HG02678 (cell line): ENCODE data around the gene GIPR.
"Not testable (repeated sequence)": the region's sequence is repeated elsewhere in the genome, so short reads cannot be mapped to it uniquely, and the experiment has no call there.

Source experiments
- ATAC-seq: cut with Tn5 transposase; IDR thresholded peaks from one replicate; pipeline ENCODE4 v1.9.1; 2021; ENCODE audit warnings: mild to moderate bottlenecking, moderate library complexity; ENCODE audit not compliant: unreplicated experiment

GIPR gene, protein sequence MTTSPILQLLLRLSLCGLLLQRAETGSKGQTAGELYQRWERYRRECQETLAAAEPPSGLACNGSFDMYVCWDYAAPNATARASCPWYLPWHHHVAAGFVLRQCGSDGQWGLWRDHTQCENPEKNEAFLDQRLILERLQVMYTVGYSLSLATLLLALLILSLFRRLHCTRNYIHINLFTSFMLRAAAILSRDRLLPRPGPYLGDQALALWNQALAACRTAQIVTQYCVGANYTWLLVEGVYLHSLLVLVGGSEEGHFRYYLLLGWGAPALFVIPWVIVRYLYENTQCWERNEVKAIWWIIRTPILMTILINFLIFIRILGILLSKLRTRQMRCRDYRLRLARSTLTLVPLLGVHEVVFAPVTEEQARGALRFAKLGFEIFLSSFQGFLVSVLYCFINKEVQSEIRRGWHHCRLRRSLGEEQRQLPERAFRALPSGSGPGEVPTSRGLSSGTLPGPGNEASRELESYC

DNA sequence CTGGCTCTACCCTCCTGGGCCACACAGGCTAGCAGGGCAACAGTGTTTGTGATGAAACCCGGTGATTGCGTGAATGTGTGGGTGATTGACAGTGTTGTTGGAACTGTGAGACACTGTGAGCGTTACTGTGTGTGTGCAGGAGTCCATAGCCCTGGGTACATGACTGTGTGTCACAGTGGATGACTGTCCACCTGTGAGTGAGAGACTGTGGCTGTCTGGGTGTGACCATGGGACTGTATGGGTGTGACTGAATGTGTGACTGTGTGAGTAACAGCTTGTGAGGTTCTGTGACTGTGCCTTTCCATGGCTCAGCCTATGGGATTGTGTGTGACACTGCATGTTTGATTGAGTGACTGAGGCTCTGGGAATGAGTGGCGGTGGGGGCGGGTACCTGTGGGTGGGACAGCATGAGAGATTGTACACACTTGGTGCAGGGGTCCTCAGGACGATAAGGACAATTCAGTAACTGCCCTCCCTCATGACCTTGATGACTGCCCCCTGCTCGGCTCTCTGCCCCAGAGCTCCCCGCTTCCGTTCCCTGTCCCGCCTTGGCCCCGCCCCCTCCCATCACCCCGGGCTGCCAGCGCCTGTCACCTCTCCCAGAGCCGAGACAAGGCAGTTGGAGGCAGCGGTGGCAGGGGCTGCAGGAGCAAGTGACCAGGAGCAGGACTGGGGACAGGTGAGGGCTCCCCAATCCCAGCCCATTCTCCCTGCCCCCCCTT, at the start of gene GIPR:
Gene GIPR (plus strand): TSS at position 602 of the 722 bp plus-strand sequence. CDS start 1,300 bp downstream, outside the sequence.
- ATAC-seq, result no peak

DNA sequence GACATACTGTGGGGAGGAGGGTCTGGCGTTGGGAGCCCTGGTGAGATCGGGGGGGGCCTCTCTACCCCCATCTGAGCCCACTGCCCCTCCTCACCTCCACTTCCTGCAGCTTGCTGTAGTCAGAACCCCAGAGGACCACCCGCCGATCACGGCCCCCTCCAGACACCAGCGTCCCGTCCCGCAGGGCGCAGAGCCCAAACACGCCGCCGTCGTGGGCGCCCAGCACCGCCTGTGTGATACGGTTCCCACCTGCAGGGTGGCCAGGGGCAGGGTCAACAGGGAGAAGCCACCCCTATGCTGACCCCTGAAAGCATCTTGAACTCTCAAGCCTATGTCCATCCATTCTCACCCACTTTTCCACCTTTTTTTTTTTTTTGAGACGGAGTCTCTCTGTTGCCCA, 46.6 kb upstream of the GIPR start:
- ATAC-seq, result no peak

DNA sequence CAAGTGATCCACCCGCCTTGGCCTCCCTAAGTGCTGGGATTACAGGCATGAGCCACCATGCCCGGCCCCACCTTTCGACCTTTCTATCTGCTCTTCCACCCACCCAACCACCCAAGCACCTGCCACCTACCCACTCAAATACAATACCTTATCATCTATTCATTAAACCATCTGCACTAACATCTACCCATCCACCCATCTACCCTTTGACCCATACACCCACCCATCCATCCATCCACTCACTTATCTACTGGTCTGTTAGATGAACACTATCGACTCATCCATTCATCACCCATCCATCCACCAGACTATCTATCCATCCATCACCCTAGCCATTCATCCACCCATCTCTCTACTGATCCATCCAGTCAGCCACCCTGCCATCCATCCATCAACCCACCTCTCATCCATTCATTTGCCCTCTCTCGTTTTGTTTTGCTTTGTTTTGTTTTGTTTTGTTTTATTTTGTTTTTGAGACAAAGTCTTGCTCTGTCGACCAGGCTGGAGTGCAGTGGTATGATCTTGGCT, 46.0 kb upstream of the GIPR start:
- no peak for ATAC-seq

DNA sequence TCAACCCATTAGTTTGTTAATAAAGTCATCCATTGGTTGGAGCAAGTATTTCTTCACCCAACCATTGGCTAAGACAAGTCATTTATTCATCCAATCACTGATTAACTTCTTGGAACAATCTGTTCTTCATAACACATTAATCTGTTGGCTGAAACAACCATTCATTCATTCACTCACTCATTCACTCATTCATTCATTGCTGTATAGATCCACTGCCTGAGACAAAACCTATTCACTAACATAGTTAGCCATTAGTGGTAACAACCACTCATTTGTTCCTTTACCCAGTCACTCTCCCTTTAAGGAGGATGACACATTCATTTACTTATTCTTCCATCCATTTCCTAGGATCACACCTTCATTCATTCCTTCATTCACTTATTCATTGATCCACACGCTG, 44.0 kb upstream of the GIPR start:
- no peak for ATAC-seq

DNA sequence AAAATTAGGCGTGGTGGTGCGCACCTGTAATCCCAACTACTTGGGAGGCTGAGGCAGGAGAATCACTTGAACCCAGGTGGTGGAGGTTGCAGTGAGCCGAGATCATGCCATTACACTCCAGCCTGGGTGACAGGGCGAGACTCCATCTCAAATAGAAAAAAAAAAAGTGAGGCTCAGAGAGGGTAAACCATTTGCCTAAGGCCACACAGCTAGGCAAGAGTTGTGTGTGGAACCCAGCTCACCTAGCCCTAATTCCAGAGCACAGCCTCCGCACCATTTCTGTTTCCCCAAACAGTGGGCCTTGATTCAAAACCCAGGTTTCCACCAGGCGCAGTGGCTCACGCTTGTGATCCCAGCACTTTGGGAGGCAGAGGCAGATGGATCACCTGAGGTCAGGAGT, 39.8 kb upstream of the GIPR start:
- ATAC-seq, result not testable (repeated sequence)

DNA sequence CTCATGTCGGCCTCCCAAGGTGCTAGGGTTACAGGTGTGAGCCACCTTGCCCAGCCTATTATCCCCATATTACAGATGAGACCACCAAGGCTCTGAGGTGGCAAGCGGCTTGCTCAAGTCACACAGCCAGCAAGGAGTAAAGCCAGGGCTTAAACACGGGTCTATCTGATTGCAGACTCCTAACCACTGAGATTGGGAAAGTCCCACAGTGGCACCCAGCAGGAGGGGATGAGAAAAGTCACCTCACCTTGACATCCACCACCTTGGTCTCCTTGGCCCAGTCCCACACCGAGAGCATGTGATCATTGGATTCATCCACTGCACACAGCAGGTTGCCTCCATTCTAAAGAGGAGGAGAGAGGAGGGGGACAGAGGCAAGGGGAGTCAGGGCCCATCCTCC, 38.3 kb upstream of the GIPR start:
- ATAC-seq, result no peak

DNA sequence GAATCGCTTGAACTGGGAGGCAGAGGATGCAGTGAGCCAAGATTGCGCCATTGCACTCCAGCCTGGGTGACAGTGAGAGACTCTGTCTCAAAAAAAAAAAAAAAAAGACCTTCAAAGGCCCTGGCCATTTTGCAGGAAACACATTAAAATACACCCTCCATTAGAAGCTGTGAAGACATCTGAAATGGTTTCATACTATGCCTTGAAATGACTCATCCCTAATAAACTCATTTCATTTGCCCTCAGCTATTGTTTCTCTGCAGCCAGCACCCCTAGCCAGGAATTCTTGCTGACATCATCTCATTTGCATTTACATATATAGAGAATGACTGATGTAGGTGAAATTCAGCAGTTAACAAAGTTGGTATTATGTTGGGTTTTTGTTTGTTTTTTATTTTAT, 37.6 kb upstream of the GIPR start:
- no peak for ATAC-seq

DNA sequence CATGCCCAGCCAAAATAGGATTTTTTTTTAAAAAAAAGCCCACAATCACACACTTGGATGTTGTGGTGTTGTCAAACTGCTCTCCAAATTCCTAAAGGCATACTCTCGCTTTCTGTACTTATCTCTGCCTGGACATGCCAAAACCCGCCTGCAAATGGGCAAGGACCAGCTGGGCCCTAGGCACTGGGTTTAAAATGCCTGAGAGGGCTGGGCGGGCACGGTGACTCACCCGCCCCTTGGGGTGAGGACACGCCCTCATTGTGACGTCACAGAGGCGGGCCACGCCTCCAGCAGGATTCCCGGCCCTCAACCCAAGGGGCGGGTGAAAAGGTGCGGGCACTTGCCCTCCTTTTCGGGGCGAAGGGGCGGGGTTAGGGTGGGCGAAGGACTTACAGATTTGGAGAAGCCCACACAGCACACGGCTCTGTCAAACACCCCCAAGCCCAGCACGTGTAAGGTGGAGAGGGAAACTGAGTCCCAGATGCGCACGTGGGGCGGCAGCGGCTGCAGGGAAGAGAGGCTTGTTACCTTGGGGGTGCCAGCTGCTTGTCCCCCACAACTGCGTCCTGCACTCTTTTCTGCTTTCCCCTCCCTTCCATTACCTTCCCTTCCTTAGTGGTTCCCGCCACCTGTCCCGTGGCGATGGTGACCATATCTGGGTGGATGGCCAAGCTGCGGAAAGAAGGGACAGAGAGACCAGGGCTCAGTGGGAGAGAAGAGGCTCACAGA, 35.4 kb upstream of the GIPR start:
- no peak for ATAC-seq

DNA sequence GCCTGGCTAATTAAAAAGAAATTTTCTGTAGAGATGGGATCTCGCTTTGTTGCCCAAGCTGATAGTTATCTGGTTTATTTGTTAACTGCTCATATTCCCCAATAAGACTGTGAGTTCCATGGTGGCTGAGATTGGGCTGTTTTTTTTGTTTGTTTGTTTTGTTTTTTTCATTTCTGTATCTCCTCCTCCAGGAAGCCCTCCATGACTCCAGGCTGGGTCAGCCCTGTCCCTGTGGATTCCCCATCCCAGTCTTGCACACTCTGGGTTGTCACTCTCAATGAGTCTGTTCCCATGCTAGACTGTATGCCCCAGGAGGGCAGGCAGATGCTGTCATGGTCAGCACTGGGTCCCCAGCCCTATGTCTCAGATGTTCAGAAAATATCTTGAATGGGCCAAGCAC, 31.7 kb upstream of the GIPR start:
- no peak for ATAC-seq

DNA sequence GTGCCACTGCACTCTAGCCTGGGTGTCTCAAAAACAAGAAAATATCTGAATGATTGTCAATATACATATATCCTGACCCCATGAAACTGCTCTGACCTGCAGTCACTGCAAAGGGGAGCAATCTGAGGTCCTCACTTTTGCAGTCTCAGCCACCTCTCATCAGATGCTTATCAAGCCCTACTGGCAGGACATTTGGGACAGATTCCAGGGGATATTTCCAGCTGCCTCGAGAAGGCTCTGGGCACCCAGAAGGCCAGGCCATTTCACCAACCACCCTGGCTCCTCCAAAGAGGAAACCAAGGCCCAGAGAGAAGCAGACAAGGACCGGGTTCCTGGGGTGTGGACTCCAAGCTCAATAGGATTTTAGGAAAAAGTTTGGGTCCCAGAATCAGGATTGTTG, 31.1 kb upstream of the GIPR start:
- ATAC-seq, result no peak

DNA sequence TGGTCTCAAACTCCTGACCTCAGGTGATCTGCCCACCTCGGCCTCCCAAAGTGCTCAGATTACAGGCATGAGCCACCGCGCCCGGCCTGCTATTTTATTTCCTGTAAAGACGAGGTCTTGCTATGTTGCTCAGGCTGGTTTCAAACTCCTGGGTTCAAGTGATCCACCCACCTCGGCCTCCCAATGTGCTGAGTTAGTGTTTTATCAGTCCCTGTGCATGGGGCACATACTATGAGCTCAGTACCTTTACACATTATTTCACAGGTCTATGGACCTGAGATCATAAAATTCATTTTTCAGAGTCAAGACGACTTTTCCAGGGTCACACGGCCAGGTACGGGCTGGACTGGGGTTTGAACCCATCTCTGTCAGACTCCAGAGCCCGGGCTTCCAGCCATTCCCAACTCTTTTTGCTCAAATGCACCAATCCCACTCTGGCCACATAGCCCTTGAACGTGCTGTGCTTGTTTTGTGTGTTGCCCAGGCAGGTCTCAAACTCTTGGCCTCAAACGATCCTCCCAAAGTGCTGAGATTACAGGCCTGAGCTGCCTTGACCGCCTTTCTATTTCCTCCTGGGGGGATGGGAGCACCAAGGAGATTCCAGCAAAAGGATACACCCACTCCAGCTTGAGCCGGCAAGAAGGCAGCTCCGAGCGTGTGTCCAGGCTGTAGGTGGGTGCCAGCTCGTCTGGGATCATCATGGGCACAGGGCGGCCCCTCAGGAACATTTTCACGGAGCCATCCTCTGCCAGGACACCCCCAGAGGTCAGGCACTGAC, 29.9 kb upstream of the GIPR start:
- no peak for ATAC-seq

DNA sequence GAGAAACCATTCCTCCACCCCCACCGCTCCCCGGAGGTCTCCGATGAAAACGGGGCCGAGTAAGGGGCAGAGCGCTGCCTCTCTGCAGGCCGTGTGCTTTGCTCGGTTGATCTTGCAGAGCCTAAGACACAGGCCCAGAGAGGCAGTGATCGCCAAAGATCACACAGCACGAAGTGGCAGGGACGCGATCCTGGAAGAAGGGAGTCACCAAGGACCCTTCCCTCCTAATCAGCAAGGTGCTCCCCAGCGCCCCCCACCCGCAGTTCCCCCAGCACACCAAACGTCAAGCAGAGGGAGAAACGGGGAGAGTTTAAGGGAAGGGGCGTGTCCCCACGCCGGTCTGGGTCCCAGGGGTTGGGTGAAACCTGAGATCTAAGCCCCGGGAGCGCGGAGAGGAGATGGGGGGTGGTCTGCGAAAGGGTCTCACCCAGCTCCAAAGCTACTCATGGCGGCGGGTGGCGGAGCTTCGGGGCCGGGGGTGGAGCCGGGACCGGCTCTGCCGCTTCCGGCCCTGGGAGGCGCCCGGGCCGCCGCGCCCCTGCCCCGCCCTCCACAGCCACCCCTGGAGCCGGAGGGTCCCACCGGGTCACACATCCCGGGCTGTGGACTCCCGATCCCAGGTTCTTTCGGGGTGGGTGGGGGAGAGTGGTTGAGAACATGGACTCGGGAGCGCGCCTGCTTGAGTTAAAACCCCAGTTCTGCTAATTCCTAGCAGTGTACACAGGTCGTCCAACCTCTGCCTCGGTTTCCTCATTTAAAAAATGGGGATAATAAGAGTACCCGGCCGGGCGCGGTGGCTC, 28.9 kb upstream of the GIPR start, which contains the start of gene EML2:
Gene EML2 (minus strand): TSS at position 468 of the 800 bp plus-strand sequence. CDS start 21 bp downstream, at position 447.
- ATAC-seq, result peak; percentile 25

DNA sequence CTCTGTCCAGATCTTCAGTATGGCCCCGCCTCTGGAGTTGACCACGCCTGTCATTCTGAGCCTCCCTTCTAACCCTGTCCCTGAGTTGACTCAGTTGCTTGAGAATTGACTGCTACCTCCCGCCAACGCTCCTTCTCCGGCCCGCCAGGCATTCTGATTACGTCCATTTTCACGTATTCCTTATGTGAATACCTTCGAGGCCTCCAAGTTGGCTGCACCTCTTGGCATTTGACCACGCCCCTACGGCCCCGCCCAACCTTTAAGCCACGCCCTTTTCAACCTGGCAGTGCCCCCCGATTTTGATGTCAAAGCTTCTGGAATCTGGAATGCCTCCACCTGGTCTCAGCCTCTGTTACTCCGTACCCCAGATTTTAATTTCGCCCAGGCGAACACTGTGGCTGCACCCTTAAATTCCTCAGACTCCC, 27.2 kb upstream of the GIPR start:
- ATAC-seq, result no peak

DNA sequence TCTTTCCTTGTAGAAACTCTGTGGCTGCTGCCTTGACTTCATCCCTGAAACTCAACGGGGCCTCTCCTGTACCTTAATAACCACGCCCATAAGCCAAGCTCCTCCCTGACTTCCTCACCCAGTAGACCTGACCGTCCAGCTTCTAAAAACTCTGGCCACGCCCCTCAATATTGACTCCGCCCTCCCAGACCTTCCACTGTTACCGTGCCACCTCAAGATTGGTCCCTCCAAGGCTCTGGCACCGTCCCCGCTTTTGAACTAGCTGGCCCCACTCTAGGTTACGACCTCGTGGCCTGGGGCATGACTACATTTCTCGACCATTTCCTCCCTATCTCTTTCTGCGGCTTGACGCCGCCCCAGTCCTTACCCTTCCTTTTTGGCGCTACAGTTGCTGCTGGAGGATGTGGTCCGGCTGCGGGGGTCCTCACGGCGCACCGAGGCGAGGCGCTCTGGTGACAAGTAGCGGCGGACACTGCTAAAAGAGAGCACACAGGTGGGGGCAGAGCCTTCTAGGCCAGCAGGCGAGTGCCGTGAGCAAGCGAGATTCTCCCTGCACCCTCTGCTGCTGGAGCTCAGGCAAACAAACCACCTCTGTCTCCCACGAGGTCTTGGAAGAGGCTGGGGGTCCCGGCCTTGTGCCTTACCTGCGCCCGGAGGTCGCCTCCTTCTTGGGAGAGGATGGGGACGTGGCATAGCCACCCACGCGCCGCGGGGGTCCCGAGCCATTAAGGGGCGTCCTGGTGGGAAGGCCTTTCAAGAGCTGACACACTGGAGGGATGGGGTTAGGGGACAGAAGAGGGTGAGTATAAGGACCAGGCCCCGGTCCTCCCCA, 26.5 kb upstream of the GIPR start:
- peak; percentile 31 for ATAC-seq

DNA sequence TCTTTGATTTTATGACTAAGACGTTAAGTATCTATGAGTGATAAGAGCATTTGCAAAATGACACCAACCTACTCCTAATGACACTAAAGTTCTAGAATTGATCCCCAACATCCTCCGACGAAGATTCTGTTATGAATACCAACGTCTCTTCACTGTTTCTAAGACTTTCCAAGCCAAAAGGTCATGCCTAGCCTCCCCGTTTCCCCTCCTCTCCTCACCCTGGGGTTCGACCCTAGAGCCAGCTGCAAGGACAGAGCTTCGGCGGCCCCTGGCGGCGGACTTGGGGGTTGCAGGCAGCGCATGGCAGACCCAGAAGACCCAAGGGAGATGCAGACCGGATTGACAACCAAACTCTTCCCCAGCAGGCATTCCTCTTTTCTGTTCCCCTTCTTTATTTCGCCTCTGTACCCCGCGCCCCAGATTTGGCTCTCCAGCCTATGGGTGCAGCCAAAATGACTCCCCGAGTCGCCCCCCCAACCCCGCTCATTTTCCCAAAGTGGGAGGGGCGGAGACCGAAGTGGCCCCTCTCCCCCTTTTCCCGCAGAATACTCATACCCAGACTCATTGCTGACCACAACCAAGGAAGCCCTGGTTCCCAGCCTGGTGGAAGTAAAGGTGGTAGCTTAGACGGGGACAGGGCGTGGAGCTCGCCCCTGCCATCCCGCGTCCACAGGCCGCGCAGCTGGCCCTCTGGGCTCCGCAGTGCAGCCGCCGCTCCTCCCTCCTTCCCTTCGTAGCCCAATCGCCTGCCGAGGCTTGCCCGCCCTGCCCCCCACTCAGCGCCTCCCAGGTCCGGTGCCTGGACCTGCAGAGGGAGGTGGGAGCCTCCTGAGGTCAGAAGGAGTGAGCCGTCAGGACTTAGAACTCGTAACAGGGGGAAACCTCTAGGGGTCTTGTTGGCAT, 24.7 kb upstream of the GIPR start:
- ATAC-seq, result peak; percentile 30

DNA sequence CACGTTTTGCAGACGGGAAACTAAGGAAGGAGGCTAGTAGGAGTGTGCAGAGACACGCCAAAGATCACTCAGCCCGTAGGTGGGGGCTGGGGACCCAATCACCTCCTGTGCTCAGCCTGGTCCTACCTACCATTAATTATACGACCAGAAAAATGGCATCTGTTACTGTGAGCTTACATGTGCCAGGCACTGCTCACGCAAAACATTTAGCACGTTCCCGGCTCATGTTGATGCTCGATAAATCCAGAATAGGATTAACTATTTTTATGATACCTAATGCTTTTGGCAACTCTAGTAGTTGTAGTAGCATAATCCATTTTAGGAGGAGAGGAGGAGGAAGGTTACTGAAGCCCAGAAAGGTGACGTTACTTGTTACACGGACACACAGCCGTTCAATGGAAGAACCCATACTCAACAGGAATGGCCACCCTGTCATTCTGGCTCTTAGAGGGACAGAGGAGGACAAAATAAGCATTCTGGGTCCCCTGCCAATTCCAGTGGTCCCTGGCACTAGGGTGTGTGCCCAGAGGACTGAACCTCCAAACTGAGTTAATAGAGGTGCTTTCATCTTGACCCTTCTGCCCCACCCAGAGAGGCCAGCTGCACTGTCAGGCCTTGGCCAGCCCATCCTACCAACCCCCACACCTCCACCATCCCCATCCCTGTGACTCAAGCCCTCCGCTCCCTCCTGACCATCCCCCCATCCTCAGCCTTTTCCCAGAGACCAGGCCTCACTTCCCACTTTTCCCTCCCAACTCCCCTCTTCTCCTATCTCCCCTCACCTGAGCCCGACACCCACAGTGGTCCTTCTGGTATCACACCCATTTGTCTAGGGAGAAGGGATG, 23.9 kb upstream of the GIPR start:
- ATAC-seq, result no peak
